ENCODE data around the gene SYNGR3. TPM values are rescaled to one million over a fixed set of nuclear protein-coding genes. Genes with fewer than 3 reads are reported as not detected.

SYNGR3 gene
- polyA plus RNA-seq, 1 donor (not counting 4 experiments of a cell fraction or from before 2014, with no cell fraction given): 0.30 TPM

DNA sequence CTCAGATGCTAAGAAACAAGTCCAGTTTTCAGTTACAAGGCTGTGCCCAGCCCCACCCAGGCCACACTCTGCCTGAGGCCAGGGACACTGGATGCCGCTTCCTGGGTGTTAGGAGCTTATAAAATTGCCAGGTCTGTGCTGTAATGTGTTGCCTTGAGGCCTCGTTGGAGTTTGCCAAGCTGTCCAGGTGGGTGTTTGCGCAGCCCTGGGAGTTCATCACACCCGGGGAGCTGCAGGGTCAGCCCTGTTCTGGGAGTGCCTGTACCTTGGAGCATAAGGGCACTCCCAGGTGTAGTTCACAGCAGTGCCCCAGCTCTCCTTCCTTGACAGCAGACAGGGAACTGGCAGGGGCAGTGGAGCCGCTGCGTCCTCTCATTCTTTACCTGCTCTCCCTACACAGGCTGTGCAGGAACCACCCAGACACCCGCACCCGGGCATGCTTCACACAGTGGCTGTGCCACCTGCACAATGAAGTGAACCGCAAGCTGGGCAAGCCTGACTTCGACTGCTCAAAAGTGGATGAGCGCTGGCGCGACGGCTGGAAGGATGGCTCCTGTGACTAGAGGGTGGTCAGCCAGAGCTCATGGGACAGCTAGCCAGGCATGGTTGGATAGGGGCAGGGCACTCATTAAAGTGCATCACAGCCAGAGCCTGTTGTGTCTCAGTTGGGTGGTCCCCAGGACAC, 4.2 kb upstream of the SYNGR3 start:
- TF ChIP-seq EZH2 (IDR thresholded peaks at IDR 0.05; ENCODE audit: low read length): no peak
- TF ChIP-seq, protein P1, sequence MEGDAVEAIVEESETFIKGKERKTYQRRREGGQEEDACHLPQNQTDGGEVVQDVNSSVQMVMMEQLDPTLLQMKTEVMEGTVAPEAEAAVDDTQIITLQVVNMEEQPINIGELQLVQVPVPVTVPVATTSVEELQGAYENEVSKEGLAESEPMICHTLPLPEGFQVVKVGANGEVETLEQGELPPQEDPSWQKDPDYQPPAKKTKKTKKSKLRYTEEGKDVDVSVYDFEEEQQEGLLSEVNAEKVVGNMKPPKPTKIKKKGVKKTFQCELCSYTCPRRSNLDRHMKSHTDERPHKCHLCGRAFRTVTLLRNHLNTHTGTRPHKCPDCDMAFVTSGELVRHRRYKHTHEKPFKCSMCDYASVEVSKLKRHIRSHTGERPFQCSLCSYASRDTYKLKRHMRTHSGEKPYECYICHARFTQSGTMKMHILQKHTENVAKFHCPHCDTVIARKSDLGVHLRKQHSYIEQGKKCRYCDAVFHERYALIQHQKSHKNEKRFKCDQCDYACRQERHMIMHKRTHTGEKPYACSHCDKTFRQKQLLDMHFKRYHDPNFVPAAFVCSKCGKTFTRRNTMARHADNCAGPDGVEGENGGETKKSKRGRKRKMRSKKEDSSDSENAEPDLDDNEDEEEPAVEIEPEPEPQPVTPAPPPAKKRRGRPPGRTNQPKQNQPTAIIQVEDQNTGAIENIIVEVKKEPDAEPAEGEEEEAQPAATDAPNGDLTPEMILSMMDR (optimal IDR thresholded peaks at IDR 0.05 in 1 of 3, IDR thresholded peaks at IDR 0.05 in 1 of 3, conservative IDR thresholded peaks at IDR 0.05 in 1 of 3; ENCODE audit: extremely low read depth in 1 of 3, insufficient read depth in 2 of 3, low read length in 3 of 3): no peak
- H3K27me3 ChIP-seq (ENCODE audit: control insufficient read depth, extremely low read depth, insufficient read depth, low read length): peaks cover 50% of the 10 kb centered on the region
- peak overlapping the region; percentile 92 for H3K4me2 ChIP-seq (ENCODE audit: control insufficient read depth, extremely low read depth, insufficient read depth, low read depth, low read length)
- DNase-seq (ENCODE audit: low read depth, low spot score) (no peak), FAIRE-seq (no peak)
- no peaks in the 10 kb centered on the region for H4K20me1 ChIP-seq (ENCODE audit: control insufficient read depth, extremely low read depth, insufficient read depth, low read length)
- H3K36me3 ChIP-seq (ENCODE audit: control insufficient read depth in 2 of 2, extremely low read depth in 1 of 2, insufficient read depth in 2 of 2, low read length in 2 of 2): peaks cover 7 to 14% of the 10 kb centered on the region in 2 experiments
- H3K27ac ChIP-seq (ENCODE audit: control insufficient read depth, insufficient read depth, low read length): no peak overlapping the region
- H3K4me3 ChIP-seq (ENCODE audit: control insufficient read depth in 2 of 3, extremely low read depth in 1 of 3, insufficient read depth in 2 of 3, low read depth in 1 of 3, low read length in 3 of 3): peak overlapping the region in 2 of 3 experiments; percentile 81 to 90
- H3K9me1 ChIP-seq (ENCODE audit: control insufficient read depth, extremely low read depth, insufficient read depth, low read length): peaks cover 2% of the 10 kb centered on the region
- no peak overlapping the region for H2AFZ ChIP-seq (ENCODE audit: control insufficient read depth, low read length)
- H3K9ac ChIP-seq (ENCODE audit: control insufficient read depth, extremely low read depth, insufficient read depth, low read length): peak overlapping the region; percentile 72
- dilution Hi-C loops (cut with MboI; ENCODE audit: extremely low pct_ligation_motif_present, low sequenced_read_pairs): no loop called here
- no peaks in the 10 kb centered on the region for H3K9me3 ChIP-seq (ENCODE audit: control insufficient read depth, low read depth, low read length)
- H3K4me1 ChIP-seq (ENCODE audit: control insufficient read depth, extremely low read depth, insufficient read depth, low read length): peaks cover 31% of the 10 kb centered on the region
- peaks cover 2% of the 10 kb centered on the region for H3K79me2 ChIP-seq (ENCODE audit: control insufficient read depth, insufficient read depth, low read length)

DNA sequence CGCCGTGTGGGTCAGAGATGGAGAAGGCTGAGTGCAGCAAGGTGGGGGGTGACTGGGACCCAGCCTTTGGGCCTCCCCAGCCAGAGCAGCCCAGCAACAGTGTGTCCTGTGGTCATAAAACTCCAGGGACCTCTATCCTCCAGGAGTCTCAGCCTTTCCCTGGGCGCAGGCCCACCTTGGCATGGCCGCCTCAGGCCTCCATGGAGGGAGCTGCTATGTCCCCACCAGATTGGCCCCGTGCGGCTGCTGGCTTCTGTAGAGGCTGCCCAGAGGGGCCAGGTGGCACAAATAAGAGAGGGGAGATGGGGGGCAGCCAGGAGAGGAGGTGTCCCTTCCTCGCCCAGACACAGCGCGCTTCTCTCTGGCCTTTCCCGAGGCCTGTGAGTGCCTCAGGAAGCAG, 2.6 kb upstream of the SYNGR3 start:
- H3K9me3 ChIP-seq (ENCODE audit: control insufficient read depth, low read depth, low read length): no peaks in the 10 kb centered on the region
- H3K27ac ChIP-seq (ENCODE audit: control insufficient read depth, insufficient read depth, low read length): no peak overlapping the region
- H3K4me2 ChIP-seq (ENCODE audit: control insufficient read depth, extremely low read depth, insufficient read depth, low read depth, low read length): no peak overlapping the region
- FAIRE-seq: no peak
- H3K4me1 ChIP-seq (ENCODE audit: control insufficient read depth, extremely low read depth, insufficient read depth, low read length): peaks cover 34% of the 10 kb centered on the region
- H3K9ac ChIP-seq (ENCODE audit: control insufficient read depth, extremely low read depth, insufficient read depth, low read length): no peak overlapping the region
- DNase-seq (ENCODE audit: low read depth, low spot score): no peak
- peaks cover 2% of the 10 kb centered on the region for H3K79me2 ChIP-seq (ENCODE audit: control insufficient read depth, insufficient read depth, low read length)
- TF ChIP-seq EZH2 (IDR thresholded peaks at IDR 0.05; ENCODE audit: low read length): no peak
- no peak overlapping the region for H2AFZ ChIP-seq (ENCODE audit: control insufficient read depth, low read length)
- H3K36me3 ChIP-seq (ENCODE audit: control insufficient read depth in 2 of 2, extremely low read depth in 1 of 2, insufficient read depth in 2 of 2, low read length in 2 of 2): peaks cover 7 to 14% of the 10 kb centered on the region in 2 experiments
- dilution Hi-C loops (cut with MboI; ENCODE audit: extremely low pct_ligation_motif_present, low sequenced_read_pairs): no loop called here
- H3K9me1 ChIP-seq (ENCODE audit: control insufficient read depth, extremely low read depth, insufficient read depth, low read length): peaks cover 2% of the 10 kb centered on the region
- H3K27me3 ChIP-seq (ENCODE audit: control insufficient read depth, extremely low read depth, insufficient read depth, low read length): peaks cover 45% of the 10 kb centered on the region
- H3K4me3 ChIP-seq (ENCODE audit: control insufficient read depth in 2 of 3, extremely low read depth in 1 of 3, insufficient read depth in 2 of 3, low read depth in 1 of 3, low read length in 3 of 3): no peak overlapping the region
- H4K20me1 ChIP-seq (ENCODE audit: control insufficient read depth, extremely low read depth, insufficient read depth, low read length): no peaks in the 10 kb centered on the region

DNA sequence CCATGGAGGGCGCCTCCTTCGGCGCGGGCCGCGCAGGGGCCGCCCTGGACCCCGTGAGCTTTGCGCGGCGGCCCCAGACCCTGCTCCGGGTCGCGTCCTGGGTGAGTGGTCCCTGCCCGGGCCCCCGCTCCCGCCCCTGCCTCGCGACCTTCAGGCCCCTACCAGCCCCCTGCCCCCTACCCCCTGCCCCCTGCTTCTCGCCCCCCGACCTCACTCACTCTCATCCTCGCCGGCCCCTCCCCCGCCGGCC, 256 bp downstream of the SYNGR3 start:
- Histone ChIP-seq H3K27me3 (ENCODE audit: control insufficient read depth, extremely low read depth, insufficient read depth, low read length) (peaks cover 30% of the 10 kb centered on the region), H3K79me2 (ENCODE audit: control insufficient read depth, insufficient read depth, low read length) (no peaks in the 10 kb centered on the region), H3K4me2 (ENCODE audit: control insufficient read depth, extremely low read depth, insufficient read depth, low read depth, low read length) (no peak overlapping the region), H3K9me3 (ENCODE audit: control insufficient read depth, low read depth, low read length) (no peaks in the 10 kb centered on the region), H4K20me1 (ENCODE audit: control insufficient read depth, extremely low read depth, insufficient read depth, low read length) (no peaks in the 10 kb centered on the region), H3K9ac (ENCODE audit: control insufficient read depth, extremely low read depth, insufficient read depth, low read length) (no peak overlapping the region), H3K9me1 (ENCODE audit: control insufficient read depth, extremely low read depth, insufficient read depth, low read length) (peaks cover under 1% of the 10 kb centered on the region), H3K36me3 (ENCODE audit: control insufficient read depth in 2 of 2, extremely low read depth in 1 of 2, insufficient read depth in 2 of 2, low read length in 2 of 2) (peaks cover 7 to 14% of the 10 kb centered on the region in 2 experiments), H3K4me1 (ENCODE audit: control insufficient read depth, extremely low read depth, insufficient read depth, low read length) (peaks cover 33% of the 10 kb centered on the region), H3K27ac (ENCODE audit: control insufficient read depth, insufficient read depth, low read length) (no peak overlapping the region), H2AFZ (ENCODE audit: control insufficient read depth, low read length) (no peak overlapping the region), H3K4me3 (ENCODE audit: control insufficient read depth in 2 of 3, extremely low read depth in 1 of 3, insufficient read depth in 2 of 3, low read depth in 1 of 3, low read length in 3 of 3) (peak overlapping the region in 1 of 3 experiments; percentile 53)
- dilution Hi-C loops (cut with MboI; ENCODE audit: extremely low pct_ligation_motif_present, low sequenced_read_pairs): no loop called here
- DNase-seq (ENCODE audit: low read depth, low spot score) (no peak), FAIRE-seq (no peak)
- TF ChIP-seq, protein P1 (optimal IDR thresholded peaks at IDR 0.05 in 1 of 3, IDR thresholded peaks at IDR 0.05 in 1 of 3, conservative IDR thresholded peaks at IDR 0.05 in 1 of 3; ENCODE audit: extremely low read depth in 1 of 3, insufficient read depth in 2 of 3, low read length in 3 of 3): no peak
- no peak for TF ChIP-seq EZH2 (IDR thresholded peaks at IDR 0.05; ENCODE audit: low read length)
